A673 (cell line): ENCODE data around the gene KCNH5.

Source experiments
- EZH2 ChIP-seq: fragments of 200-600 bp; sonication (generic); IDR thresholded peaks from 2 replicates; pipeline ENCODE4 v1.6.1; 2017; ENCODE audit warnings: borderline replicate concordance, low read depth, mild to moderate bottlenecking, mixed read lengths, antibody characterized with exemption, low read length; ENCODE audit not compliant: poor library complexity, severe bottlenecking
- TF ChIP-seq, protein P1 (sequence below): fragments of 300-800, 200-600 bp; sonication (generic); conservative IDR thresholded peaks from 2 replicates; pipeline ENCODE4 v1.5.1; 2017; ENCODE audit warnings: low read depth, mild to moderate bottlenecking, antibody characterized with exemption, low read length, moderate library complexity, mixed read lengths

DNA sequence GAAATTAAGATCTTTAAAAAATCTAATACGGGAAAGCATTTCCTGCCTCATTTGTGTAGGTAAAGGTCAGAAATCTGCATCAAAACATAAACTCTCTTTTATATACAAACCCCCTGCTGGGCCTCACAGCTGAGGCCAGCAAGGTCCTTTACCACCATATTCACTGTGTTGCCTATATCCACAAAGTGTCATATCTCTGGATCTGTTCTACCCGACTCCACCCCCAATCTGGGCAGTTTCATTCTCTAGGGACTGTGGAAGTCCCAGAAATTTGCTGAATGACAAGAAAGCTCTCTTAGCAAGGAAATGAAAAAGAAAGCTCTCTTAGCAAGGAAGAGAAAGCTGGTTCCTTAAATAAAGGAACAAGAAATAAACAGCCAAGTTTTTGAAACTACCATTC, 301.7 kb downstream of the KCNH5 start:
- TF ChIP-seq EZH2 = no peak
- TF ChIP-seq, protein P1, sequence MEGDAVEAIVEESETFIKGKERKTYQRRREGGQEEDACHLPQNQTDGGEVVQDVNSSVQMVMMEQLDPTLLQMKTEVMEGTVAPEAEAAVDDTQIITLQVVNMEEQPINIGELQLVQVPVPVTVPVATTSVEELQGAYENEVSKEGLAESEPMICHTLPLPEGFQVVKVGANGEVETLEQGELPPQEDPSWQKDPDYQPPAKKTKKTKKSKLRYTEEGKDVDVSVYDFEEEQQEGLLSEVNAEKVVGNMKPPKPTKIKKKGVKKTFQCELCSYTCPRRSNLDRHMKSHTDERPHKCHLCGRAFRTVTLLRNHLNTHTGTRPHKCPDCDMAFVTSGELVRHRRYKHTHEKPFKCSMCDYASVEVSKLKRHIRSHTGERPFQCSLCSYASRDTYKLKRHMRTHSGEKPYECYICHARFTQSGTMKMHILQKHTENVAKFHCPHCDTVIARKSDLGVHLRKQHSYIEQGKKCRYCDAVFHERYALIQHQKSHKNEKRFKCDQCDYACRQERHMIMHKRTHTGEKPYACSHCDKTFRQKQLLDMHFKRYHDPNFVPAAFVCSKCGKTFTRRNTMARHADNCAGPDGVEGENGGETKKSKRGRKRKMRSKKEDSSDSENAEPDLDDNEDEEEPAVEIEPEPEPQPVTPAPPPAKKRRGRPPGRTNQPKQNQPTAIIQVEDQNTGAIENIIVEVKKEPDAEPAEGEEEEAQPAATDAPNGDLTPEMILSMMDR = no peak
